Thyroid gland (tissue), 4 donors: ENCODE results near the gene KRTAP4-7.

ENCODE experiments used
- CTCF ChIP-seq, 6 experiments: fragments of 200-600 bp in 3 of 6; fragments of 450-650 bp in 3 of 6; sonication (generic) in 3 of 6; IDR thresholded peaks; one replicate each; pipeline ENCODE4 v1.5.1; 2016 to 2019; ENCODE audit warnings: antibody characterized with exemption in 6 of 6, mild to moderate bottlenecking in 2 of 6, inconsistent platforms in 1 of 6, moderate library complexity in 1 of 6
- POLR2A ChIP-seq, 2 donors: fragments of 450-650 bp; IDR thresholded peaks; one replicate each; pipeline ENCODE4 v1.6.1; 2017; ENCODE audit warnings: antibody characterized with exemption in 2 of 2, mild to moderate bottlenecking in 2 of 2, moderate library complexity in 1 of 2

DNA sequence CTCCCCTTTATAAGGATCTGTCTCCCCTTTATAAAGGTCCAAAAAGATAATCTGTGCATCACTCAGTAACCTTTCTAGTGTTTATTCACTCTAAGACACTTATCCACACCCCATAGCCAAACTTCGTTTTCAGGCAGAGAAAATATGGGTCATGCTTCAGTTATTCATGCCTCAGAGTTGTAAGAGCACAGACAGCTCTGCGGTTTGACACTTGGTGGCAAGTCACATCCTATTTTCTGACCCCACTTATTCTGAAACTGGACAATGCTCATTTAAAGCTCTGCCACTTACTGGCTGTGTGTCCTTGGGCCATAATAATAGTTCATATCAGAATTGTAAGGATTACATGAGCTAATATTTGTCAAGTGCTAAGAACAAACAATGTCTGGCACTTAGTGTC is 34.8 kb upstream of the KRTAP4-7 start:
- TF ChIP-seq CTCF (IDR thresholded peaks at IDR 0.05) (no peak), POLR2A (IDR thresholded peaks at IDR 0.05) (no peak)
